GM19099 (cell line): Measurements from ENCODE around the gene ZNF296.

ENCODE experiments used
- POLR2A ChIP-seq: IDR thresholded peaks from 3 replicates; pipeline ENCODE4 v1.6.1; 2011; ENCODE audit warnings: low read depth; ENCODE audit not compliant: insufficient read length; ENCODE audit errors: extremely low read depth

ZNF296 gene

GRCh38 chr19:45076029-45076850 is at the start of gene ZNF296:
Gene ZNF296, minus strand, starts transcription at chr19:45076478. Its CDS starts 105 bp downstream, at chr19:45076373.
- TF ChIP-seq POLR2A = peak; percentile 92

DNA sequence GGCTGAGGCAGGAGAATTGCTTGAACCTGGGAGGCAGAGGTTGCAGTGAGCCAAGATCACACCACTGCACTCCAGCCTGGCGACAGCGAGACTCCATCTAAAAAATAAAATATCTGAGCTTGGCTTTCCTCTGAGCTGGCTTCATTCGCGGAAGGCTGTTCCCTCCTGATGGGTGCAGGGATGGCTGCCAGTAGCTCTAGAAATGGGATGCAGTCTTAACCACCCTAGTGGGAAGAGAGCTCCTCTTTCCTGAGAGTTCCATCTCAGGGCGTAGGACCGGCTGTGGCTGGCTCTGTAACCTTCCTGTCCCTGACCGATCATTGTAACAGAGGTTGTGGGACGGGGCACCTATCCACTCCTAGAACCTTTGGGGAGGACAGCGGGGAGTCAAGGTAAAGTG is 49.1 kb upstream of the ZNF296 start:
- TF ChIP-seq POLR2A = no peak

DNA sequence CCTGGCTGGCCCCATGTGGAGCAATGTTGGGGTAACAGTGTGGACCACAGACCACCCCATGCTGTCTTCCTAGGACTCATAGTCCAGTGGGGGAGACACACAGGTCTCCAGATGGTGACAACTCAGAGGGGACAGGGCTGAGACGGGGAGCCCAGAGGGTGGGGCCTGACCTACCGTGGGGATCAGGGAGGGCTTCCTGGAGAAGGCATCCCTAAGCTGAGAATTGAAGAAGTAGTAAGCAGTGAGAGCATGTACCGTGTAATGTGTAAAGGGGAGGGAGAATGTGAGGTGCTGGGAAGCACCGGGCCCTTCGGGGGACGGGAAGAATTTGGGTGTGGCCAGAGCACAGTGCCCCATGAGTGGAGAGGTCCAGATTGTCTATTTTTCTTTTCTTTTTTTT is 47.7 kb upstream of the ZNF296 start:
- TF ChIP-seq POLR2A = no peak

- no peak for TF ChIP-seq POLR2A
Measured at GRCh38 chr19:45123440-45123850, 47.2 kb upstream of the ZNF296 start.

GRCh38 chr19:45122832-45123231 is 46.6 kb upstream of the ZNF296 start:
- no peak for TF ChIP-seq POLR2A

DNA sequence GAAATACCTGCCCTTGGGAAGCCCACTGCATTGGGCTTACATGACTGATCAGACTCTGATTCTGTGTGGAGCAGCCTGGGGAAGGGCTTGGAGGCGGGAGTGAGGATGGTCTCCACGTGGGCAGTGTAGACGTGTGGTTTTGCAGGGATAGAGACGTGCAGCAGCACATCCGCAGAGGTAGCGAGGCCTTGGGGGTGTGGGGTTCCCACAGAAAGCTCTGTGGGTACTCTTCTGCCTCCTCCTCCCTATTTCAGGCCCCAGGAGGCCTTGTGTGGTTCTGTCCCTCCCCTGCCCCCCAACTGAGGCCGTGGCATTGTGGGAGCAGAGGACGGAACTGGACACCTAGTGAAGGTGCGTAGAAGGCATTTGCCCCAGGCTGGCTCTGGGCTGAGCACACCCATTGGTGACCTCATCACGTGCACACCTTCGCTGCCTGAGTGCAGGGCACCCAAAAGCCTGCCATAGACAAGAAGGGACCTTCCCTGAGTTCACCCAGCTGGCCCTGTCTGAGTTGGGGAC is 45.6 kb upstream of the ZNF296 start:
- no peak for TF ChIP-seq POLR2A

- TF ChIP-seq POLR2A = no peak
Measured at GRCh38 chr19:45119582-45119981, 43.3 kb upstream of the ZNF296 start.

GRCh38 chr19:45118106-45118505 is 41.8 kb upstream of the ZNF296 start:
- no peak for TF ChIP-seq POLR2A

GRCh38 chr19:45117671-45118070 is 41.4 kb upstream of the ZNF296 start:
- no peak for TF ChIP-seq POLR2A

DNA sequence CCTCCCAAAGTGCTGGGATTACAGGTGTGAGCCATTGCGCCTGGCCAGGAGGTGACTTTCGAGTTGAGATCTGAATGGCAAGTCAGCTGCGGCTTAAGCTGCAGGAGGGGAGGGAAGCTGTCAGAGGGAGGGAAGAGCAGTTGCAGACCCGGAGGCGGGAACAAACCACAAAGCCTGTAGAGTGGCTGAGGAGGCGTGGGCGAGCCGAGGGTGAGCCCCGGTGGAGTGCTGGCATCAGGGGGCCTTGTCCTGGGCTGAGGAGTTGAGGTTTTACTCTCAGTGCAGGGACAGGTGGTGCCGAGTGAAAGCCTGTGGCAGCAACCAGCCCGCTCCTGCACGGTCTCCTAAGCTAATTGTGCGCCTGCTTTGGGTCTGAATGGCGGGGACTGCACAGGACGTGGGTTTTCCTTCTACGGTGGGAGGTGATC is 40.9 kb upstream of the ZNF296 start:
- TF ChIP-seq POLR2A = no peak

GRCh38 chr19:45115809-45116615 is 39.7 kb upstream of the ZNF296 start:
- no peak for TF ChIP-seq POLR2A

- TF ChIP-seq POLR2A = no peak
Measured at GRCh38 chr19:45114116-45114515, 37.8 kb upstream of the ZNF296 start.

DNA sequence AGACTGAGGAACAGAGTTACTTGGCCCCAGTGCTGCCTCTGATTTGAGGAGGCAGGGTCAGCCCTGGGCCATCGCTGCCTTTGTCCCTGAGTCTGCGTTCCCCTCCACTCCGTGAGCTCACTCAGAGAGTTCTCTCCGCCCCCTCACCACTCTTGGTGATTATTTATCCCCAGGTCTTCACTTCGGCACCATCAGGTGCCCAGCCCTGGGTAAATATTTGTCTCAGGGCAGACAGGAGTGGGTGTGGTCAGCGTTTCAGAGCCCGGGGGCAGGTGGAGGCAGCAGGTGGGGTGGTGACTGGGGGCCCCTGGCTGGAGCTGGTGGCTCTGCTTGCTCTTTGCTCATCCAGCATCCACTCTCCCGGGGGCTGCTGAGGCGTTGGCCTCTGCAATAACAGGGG is 37.4 kb upstream of the ZNF296 start:
- no peak for TF ChIP-seq POLR2A

DNA sequence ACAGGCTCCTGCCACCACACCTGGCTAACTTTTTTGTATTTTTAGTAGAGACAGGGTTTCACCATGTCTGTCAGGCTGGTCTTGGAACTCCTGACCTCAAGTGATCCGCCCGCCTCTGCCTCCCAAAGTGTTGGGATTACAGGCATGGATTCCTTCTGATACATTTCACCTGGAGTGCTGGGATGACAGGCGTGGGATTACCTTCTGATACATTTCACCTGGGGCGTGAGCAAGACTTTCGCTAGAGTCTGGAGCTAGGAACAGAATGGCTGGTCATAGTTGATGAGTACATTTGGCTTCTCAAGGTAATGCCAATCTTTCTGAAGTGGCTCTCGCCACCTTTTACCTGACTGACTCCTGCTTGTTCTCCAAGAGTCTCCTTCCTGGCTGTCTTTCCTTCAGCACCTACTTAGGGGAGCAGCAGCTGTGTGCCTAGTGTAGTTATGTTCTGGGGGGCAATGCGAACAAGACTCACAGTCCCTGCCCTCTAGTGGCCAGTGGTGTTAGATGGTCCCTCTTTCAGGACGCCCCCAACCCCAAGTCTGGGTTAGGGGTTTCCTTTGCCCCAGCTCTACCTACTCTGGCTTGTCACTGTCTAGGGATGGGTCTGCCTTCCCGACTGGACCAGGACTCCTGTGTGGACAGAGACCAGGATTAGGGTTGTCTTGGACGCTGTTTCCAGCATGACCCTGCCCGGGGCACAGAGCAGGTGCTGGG is 36.0 kb upstream of the ZNF296 start:
- no peak for TF ChIP-seq POLR2A

DNA sequence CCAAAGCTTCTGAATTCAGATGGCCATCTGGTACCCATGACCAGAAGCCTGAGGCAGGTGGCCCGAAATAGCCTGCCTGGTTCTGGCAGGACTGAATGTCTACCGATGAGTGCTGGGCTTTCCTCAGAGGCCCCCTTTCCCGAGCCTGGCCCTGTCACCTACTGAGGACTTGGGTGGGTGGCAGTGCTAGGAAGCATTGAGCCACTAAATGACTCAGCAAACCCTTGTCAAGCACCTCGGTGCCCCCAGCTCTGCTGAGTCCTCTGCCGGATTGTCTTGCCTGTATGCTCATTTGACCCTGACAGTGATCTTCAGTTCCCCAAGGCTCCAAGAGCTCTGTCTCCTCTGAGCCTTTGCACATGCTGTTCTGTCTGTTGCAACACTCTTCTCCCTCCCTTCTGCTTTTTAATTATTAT is 34.6 kb upstream of the ZNF296 start:
- no peak for TF ChIP-seq POLR2A
